Pancreas (tissue), 10 donors: Measurements from ENCODE around the gene HCFC1. TPM values are rescaled to one million over a fixed set of nuclear protein-coding genes. Genes with fewer than 3 reads are reported as not detected.
A peak's percentile ranks its signal among the peaks of the same experiment; 100 is the strongest.

Source experiments
- ATAC-seq, 4 donors: fragments of 200-7000 bp; cut with Tn5 transposase; one replicate each; pipeline versions ENCODE4 v1.8.0 to v1.9.1; 2020; ENCODE audit warnings: mild to moderate bottlenecking in 4 of 4, moderate library complexity in 4 of 4
- DNase-seq, 6 donors: peaks; one replicate each; pipeline ENCODE4 v3.0.0-alpha.2; 2020
- FAIRE-seq: peaks from 2 replicates; lab custom pipeline; 2012; peaks lifted over from hg19 to GRCh38; lab: Jason Lieb, UNC
- H3K27ac ChIP-seq, 4 donors: fragments of 200-600 bp; sonication (generic); 1 replicate in 3 of 4; 2 replicates in 1 of 4; pipeline versions ENCODE4 v1.5.0 to v1.8.0; 2020
- H3K27me3 ChIP-seq, 4 donors: fragments of 200-600 bp; one replicate each; pipeline ENCODE4 v1.8.0; 2021
- H3K36me3 ChIP-seq, 3 donors: fragments of 200-600 bp; sonication (generic) in 1 of 3; one replicate each; pipeline versions ENCODE4 v1.5.0 to v1.8.0; 2020 to 2021
- H3K4me1 ChIP-seq, 3 donors: fragments of 200-600 bp; one replicate each; pipeline ENCODE4 v1.8.0; 2021
- H3K4me3 ChIP-seq, 4 donors: fragments of 200-600 bp; sonication (generic) in 2 of 4; one replicate each; pipeline versions ENCODE4 v1.5.0 to v1.8.0; 2020 to 2021
- H3K9me3 ChIP-seq, 4 donors: fragments of 200-600 bp; one replicate each; pipeline ENCODE4 v1.8.0; 2021
- CTCF ChIP-seq, 4 donors: fragments of 200-600 bp; sonication (generic) in 3 of 4; IDR thresholded peaks; one replicate each; pipeline versions ENCODE4 v1.5.0 to v1.8.0; 2021; ENCODE audit warnings: antibody characterized with exemption in 4 of 4
- WGBS, 2 donors: extraction: QIAGEN DNeasy Blood & Tissue Kit; methylation state at CpG; one replicate each; pipeline ENCODE4 v1.1.7; 2013; 5-methylcytosine and 5-hydroxymethylcytosine counted together
- intact Hi-C, 3 donors: fragments of 100-400 bp; cut with DNase I; formaldehyde crosslinking; loops; one replicate each; pipeline versions ENCODE4 v1.11.1 to v1.14.2; 2022
- polyA plus RNA-seq, 2 donors: library from polyadenylated mRNA; stranded (reverse); fragments of 200-250 nt; gene quantifications; one replicate each; pipeline ENCODE4 v1.2.3, GENCODE V29; 2013
- total RNA-seq, 6 donors: library from RNA; stranded (reverse); fragmentation: NEBNext Ultra II Directional in 4 of 6; extraction: Animal tissue kit (Norgen Biotek cat#: 25700) in 4 of 6; gene quantifications; one replicate each; pipeline versions ENCODE4 v1.2.1 to v1.2.4, GENCODE V29; 2021 to 2023
- donor health status: healthy with polysubstance abuse.
- donor health status: DM: no; HTN: no; CAD: no; lungs with moderate emphysema.
- donor health status: DM: no; HTN: no; CAD: no.
- donor health status: control.
- donor health status: control.
- donor health status: Bipolar disorder and iron deficiency.
- donor health status: DM: yes; HTN: yes; CAD: no.
- donor health status: DM: no; HTN: no; CAD: no.
- donor health status: DM: no; HTN: no; CAD: no.
- donor health status: DM: yes; HTN: yes; CAD: no.

Gene HCFC1
- total and polyA plus RNA-seq, 8 donors: 10.4 to 28.4 (median 16.6) TPM

DNA sequence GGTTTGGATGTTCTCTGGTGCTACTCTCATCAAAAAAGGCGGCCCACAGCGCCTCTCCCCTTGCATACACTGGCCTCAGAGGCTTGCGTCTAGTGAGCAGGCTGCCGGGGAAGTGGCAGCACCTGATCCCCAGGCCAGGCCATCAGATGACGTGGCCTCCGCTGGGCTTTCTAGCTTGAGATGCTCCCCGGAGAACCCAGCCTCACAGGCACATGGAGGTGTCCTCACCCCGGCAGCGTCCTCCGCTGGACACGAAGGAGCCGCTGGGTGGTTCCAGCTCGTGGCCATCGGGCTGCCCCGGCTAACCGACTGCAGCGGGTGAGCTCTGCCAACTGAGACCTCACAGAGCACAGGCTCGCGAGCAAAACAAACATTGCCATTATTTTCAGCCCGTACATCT, 35.3 kb upstream of the HCFC1 start:
- no peak for TF ChIP-seq CTCF (IDR thresholded peaks at IDR 0.05)
- no peak for ATAC-seq
- peak in 1 of 6 donors; percentile 55 for DNase-seq
- intact Hi-C loops: no loop called here
- no peaks in the 10 kb centered on the region for H3K4me1 ChIP-seq
- no peaks in the 10 kb centered on the region for H3K9me3 ChIP-seq
- no peak for FAIRE-seq
- no peaks in the 10 kb centered on the region for H3K36me3 ChIP-seq
- no peak overlapping the region for H3K27ac ChIP-seq
- peaks cover 0 to 6% (median 0%) of the 10 kb centered on the region in 4 donors for H3K27me3 ChIP-seq
- no peak overlapping the region for H3K4me3 ChIP-seq
- 89 to 94% methylated on average over 20 of the region's 20 CpGs for WGBS, 2 donors

GRCh38 chrX:154004315-154004714, 32.7 kb upstream of the HCFC1 start:
- Histone ChIP-seq H3K36me3 (no peaks in the 10 kb centered on the region), H3K27me3 (peaks cover 0 to 6% (median 0%) of the 10 kb centered on the region in 4 donors), H3K4me1 (no peaks in the 10 kb centered on the region), H3K9me3 (no peaks in the 10 kb centered on the region), H3K4me3 (no peak overlapping the region), H3K27ac (no peak overlapping the region)
- FAIRE-seq (no peak), ATAC-seq (no peak), DNase-seq (peak in 1 of 6 donors; percentile 11)
- 84% methylated on average over 11 of the region's 11 CpGs for WGBS, 2 donors
- TF ChIP-seq CTCF (IDR thresholded peaks at IDR 0.05): no peak
- intact Hi-C loops: no loop called here

- Histone ChIP-seq H3K36me3 (no peaks in the 10 kb centered on the region), H3K4me3 (no peak overlapping the region), H3K27ac (peak overlapping the region in 1 of 4 donors; percentile 44), H3K27me3 (peaks cover 0 to 8% (median 0%) of the 10 kb centered on the region in 4 donors), H3K9me3 (no peaks in the 10 kb centered on the region), H3K4me1 (no peaks in the 10 kb centered on the region)
- ATAC-seq (peak in 3 of 4 donors; percentile 74 to 85 (median 75)), FAIRE-seq (no peak), DNase-seq (no peak)
- intact Hi-C loops: no loop called here
- no peak for TF ChIP-seq CTCF (IDR thresholded peaks at IDR 0.05)
- 82 to 84% methylated on average over 17 of the region's 17 CpGs for WGBS, 2 donors
Observed at GRCh38 chrX:154002215-154002719, 30.6 kb upstream of the HCFC1 start.

DNA sequence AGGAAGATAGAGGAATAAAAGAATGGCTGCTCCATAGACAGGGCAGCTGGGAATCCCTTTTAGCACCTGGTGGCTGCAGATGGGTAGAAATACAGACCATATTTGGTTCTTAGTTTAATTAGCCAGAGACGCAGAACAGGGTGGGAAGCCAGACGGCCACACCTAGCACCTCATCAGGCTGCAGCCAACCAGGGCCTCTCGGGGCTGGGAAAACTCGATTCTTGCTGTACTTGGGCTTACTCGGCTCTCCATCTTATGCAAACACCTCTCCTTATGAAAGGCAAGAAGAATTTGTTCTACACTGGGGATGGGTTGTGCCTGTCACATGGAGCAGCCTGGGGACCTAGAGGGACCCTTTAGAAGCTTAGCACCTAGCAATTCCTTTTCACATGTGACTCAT, 28.4 kb upstream of the HCFC1 start:
- Histone ChIP-seq H3K27me3 (peaks cover 0 to 14% (median 0%) of the 10 kb centered on the region in 4 donors), H3K36me3 (no peaks in the 10 kb centered on the region), H3K4me1 (no peaks in the 10 kb centered on the region), H3K27ac (no peak overlapping the region), H3K9me3 (no peaks in the 10 kb centered on the region), H3K4me3 (no peak overlapping the region)
- intact Hi-C loops: no loop called here
- 66 to 69% methylated on average over 5 of the region's 5 CpGs for WGBS, 2 donors
- DNase-seq (no peak), ATAC-seq (peak in 1 of 4 donors; percentile 12), FAIRE-seq (no peak)
- no peak for TF ChIP-seq CTCF (IDR thresholded peaks at IDR 0.05)

DNA sequence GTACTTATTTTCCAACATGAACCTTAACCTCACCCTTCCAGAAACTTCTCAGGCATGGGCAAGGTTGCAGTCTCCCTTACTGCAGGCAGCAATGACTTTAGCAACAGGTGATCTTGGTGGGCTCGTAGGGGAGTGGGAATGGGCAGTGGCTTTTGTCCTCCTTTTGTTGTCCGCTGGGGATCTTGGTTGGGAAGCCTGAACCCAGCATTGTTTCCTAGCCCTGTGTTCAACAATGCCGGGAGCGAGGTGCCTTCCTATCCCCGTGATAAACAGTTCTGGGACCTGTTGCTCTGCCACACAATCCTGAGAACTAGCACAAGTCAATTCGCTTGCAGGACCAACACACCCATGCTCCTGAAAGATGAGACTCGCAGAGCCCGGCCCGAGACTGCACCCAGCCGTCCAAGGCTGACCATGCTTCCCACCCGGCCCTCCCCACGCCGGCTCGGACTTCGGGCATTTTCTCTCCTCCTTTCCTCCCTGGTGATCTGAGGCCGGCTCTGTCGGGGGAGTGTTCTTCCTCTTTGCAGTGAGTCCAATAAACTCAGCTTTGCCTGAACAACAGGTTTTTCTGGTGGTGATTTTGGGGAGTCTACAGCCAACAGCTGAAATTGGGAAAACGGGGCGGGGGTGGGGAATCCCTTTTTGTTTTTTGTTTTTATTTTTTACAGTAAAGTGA, 27.9 kb upstream of the HCFC1 start:
- 52 to 70% methylated on average over 19 of the region's 19 CpGs for whole genome bisulfite sequencing, 2 donors
- no peak overlapping the region for H3K4me3 ChIP-seq
- ATAC-seq: peak in 1 of 4 donors; percentile 24
- intact Hi-C loops: no loop called here
- no peak for FAIRE-seq
- H3K36me3 ChIP-seq: no peaks in the 10 kb centered on the region
- no peaks in the 10 kb centered on the region for H3K4me1 ChIP-seq
- H3K27me3 ChIP-seq: peaks cover 0 to 14% (median 0%) of the 10 kb centered on the region in 4 donors
- no peak overlapping the region for H3K27ac ChIP-seq
- no peak for TF ChIP-seq CTCF (IDR thresholded peaks at IDR 0.05)
- H3K9me3 ChIP-seq: no peaks in the 10 kb centered on the region
- DNase-seq: no peak
